Subcutaneous abdominal adipose tissue (tissue), 5 donors: Measurements from ENCODE around the gene FBXO9.

ENCODE experiments used
- H3K27ac ChIP-seq: one replicate; pipeline ENCODE4 v1.7.0; 2013; ENCODE audit warnings: low read depth, mild to moderate bottlenecking, inconsistent platforms, low read length, moderate library complexity
- H3K27me3 ChIP-seq, 5 donors: one replicate each; pipeline ENCODE4 v1.7.0; 2013; ENCODE audit warnings: low read length in 5 of 5, inconsistent platforms in 1 of 5; ENCODE audit not compliant: control insufficient read depth in 5 of 5, insufficient read depth in 4 of 5
- H3K36me3 ChIP-seq, 5 donors: one replicate each; pipeline ENCODE4 v1.7.0; 2013; ENCODE audit warnings: low read length in 5 of 5; ENCODE audit not compliant: control insufficient read depth in 5 of 5, insufficient read depth in 5 of 5
- H3K4me1 ChIP-seq, 5 donors: one replicate each; pipeline ENCODE4 v1.7.0; 2013; ENCODE audit warnings: low read length in 5 of 5, mild to moderate bottlenecking in 3 of 5, moderate library complexity in 1 of 5; ENCODE audit not compliant: control insufficient read depth in 5 of 5, insufficient read depth in 5 of 5
- H3K4me3 ChIP-seq, 5 donors: one replicate each; pipeline ENCODE4 v1.7.0; 2013; ENCODE audit warnings: low read length in 5 of 5, low read depth in 1 of 5
- H3K9ac ChIP-seq, 5 donors: one replicate each; pipeline ENCODE4 v1.7.0; 2013; ENCODE audit warnings: low read length in 5 of 5, mild to moderate bottlenecking in 4 of 5, moderate library complexity in 3 of 5
- H3K9me3 ChIP-seq, 5 donors: one replicate each; pipeline ENCODE4 v1.7.0; 2013; ENCODE audit warnings: low read length in 5 of 5; ENCODE audit not compliant: control insufficient read depth in 5 of 5
- donor health status: healthy.
- donor health status: healthy.
- donor health status: healthy.
- donor health status: healthy.
- donor health status: healthy.

Gene FBXO9

GRCh38 chr6:53029761-53030160, 35.4 kb upstream of the FBXO9 start:
- Histone ChIP-seq H3K27ac (no peak overlapping the region), H3K4me3 (no peak overlapping the region), H3K36me3 (peaks cover 31 to 69% (median 43%) of the 10 kb centered on the region in 5 donors), H3K27me3 (no peaks in the 10 kb centered on the region), H3K9me3 (no peaks in the 10 kb centered on the region), H3K9ac (no peak overlapping the region), H3K4me1 (peaks cover 3 to 26% (median 18%) of the 10 kb centered on the region in 5 donors)

- no peak overlapping the region for H3K27ac ChIP-seq
- peaks cover 31 to 66% (median 43%) of the 10 kb centered on the region in 5 donors for H3K36me3 ChIP-seq
- peaks cover 3 to 34% (median 18%) of the 10 kb centered on the region in 5 donors for H3K4me1 ChIP-seq
Observed at GRCh38 chr6:53031281-53031680, 33.9 kb upstream of the FBXO9 start.

GRCh38 chr6:53032849-53033248, 32.4 kb upstream of the FBXO9 start:
- Histone ChIP-seq H3K27me3 (no peaks in the 10 kb centered on the region), H3K9me3 (no peaks in the 10 kb centered on the region), H3K4me3 (no peak overlapping the region), H3K36me3 (peaks cover 22 to 60% (median 41%) of the 10 kb centered on the region in 5 donors), H3K27ac (peak overlapping the region; percentile 84), H3K4me1 (peaks cover 3 to 34% (median 18%) of the 10 kb centered on the region in 5 donors), H3K9ac (no peak overlapping the region)

More at GRCh38 chr6:53031281-53031680, 33.9 kb upstream of the FBXO9 start:
- Histone ChIP-seq H3K9ac (no peak overlapping the region), H3K27me3 (no peaks in the 10 kb centered on the region), H3K4me3 (no peak overlapping the region), H3K9me3 (no peaks in the 10 kb centered on the region)

- peaks cover 18 to 58% (median 34%) of the 10 kb centered on the region in 5 donors for H3K36me3 ChIP-seq
- peak overlapping the region; percentile 84 for H3K27ac ChIP-seq
- H3K4me3 ChIP-seq, result no peak overlapping the region
Observed at GRCh38 chr6:53033764-53034163, 31.4 kb upstream of the FBXO9 start.

GRCh38 chr6:53035549-53036213, 29.5 kb upstream of the FBXO9 start:
- Histone ChIP-seq H3K4me3 (no peak overlapping the region), H3K36me3 (peaks cover 17 to 60% (median 44%) of the 10 kb centered on the region in 5 donors), H3K27me3 (no peaks in the 10 kb centered on the region), H3K27ac (peak overlapping the region; percentile 10), H3K9ac (no peak overlapping the region), H3K9me3 (no peaks in the 10 kb centered on the region), H3K4me1 (peaks cover 3 to 27% (median 13%) of the 10 kb centered on the region in 5 donors)

More at GRCh38 chr6:53033764-53034163, 31.4 kb upstream of the FBXO9 start:
- no peaks in the 10 kb centered on the region for H3K27me3 ChIP-seq
- no peaks in the 10 kb centered on the region for H3K9me3 ChIP-seq
- H3K9ac ChIP-seq, result peak overlapping the region in 1 of 5 donors; percentile 5
- peaks cover 3 to 34% (median 14%) of the 10 kb centered on the region in 5 donors for H3K4me1 ChIP-seq

GRCh38 chr6:53038141-53038540, 27.1 kb upstream of the FBXO9 start:
- H3K27ac ChIP-seq, result no peak overlapping the region
- no peak overlapping the region for H3K9ac ChIP-seq
- no peaks in the 10 kb centered on the region for H3K27me3 ChIP-seq
- no peaks in the 10 kb centered on the region for H3K9me3 ChIP-seq
- peaks cover 12 to 50% (median 39%) of the 10 kb centered on the region in 5 donors for H3K36me3 ChIP-seq
- peaks cover 3 to 26% (median 21%) of the 10 kb centered on the region in 5 donors for H3K4me1 ChIP-seq
- no peak overlapping the region for H3K4me3 ChIP-seq

GRCh38 chr6:53038596-53038995, 26.6 kb upstream of the FBXO9 start:
- Histone ChIP-seq H3K36me3 (peaks cover 12 to 48% (median 39%) of the 10 kb centered on the region in 5 donors), H3K9me3 (no peaks in the 10 kb centered on the region), H3K4me1 (peaks cover 3 to 24% (median 21%) of the 10 kb centered on the region in 5 donors)

GRCh38 chr6:53041356-53041755, 23.8 kb upstream of the FBXO9 start:
- H3K9me3 ChIP-seq, result no peaks in the 10 kb centered on the region
- H3K27me3 ChIP-seq, result no peaks in the 10 kb centered on the region
- H3K4me1 ChIP-seq, result peaks cover 0 to 25% (median 16%) of the 10 kb centered on the region in 5 donors
- no peak overlapping the region for H3K4me3 ChIP-seq
- H3K9ac ChIP-seq, result no peak overlapping the region
- peaks cover 12 to 40% (median 33%) of the 10 kb centered on the region in 5 donors for H3K36me3 ChIP-seq
- H3K27ac ChIP-seq, result peak overlapping the region; percentile 95

More at GRCh38 chr6:53038596-53038995, 26.6 kb upstream of the FBXO9 start:
- Histone ChIP-seq H3K4me3 (no peak overlapping the region), H3K27me3 (no peaks in the 10 kb centered on the region), H3K9ac (no peak overlapping the region), H3K27ac (no peak overlapping the region)

GRCh38 chr6:53042112-53042511, 23.1 kb upstream of the FBXO9 start:
- no peaks in the 10 kb centered on the region for H3K27me3 ChIP-seq
- H3K9ac ChIP-seq, result peak overlapping the region in 3 of 5 donors; percentile 4 to 74 (median 38)
- H3K36me3 ChIP-seq, result peaks cover 12 to 38% (median 30%) of the 10 kb centered on the region in 5 donors
- H3K4me3 ChIP-seq, result no peak overlapping the region
- peak overlapping the region; percentile 95 for H3K27ac ChIP-seq
- H3K9me3 ChIP-seq, result no peaks in the 10 kb centered on the region
- peaks cover 0 to 25% (median 16%) of the 10 kb centered on the region in 5 donors for H3K4me1 ChIP-seq

- Histone ChIP-seq H3K36me3 (peaks cover 12 to 29% (median 27%) of the 10 kb centered on the region in 5 donors), H3K4me1 (peaks cover 0 to 25% (median 16%) of the 10 kb centered on the region in 5 donors), H3K27me3 (no peaks in the 10 kb centered on the region), H3K9ac (peak overlapping the region in 1 of 5 donors; percentile 57), H3K4me3 (no peak overlapping the region), H3K27ac (peak overlapping the region; percentile 95), H3K9me3 (no peaks in the 10 kb centered on the region)
Observed at GRCh38 chr6:53043581-53043980, 21.6 kb upstream of the FBXO9 start.
